ENCODE results near the gene TNXB.
"Not testable (repeated sequence)": the region's sequence is repeated elsewhere in the genome, so short reads cannot be mapped to it uniquely, and the experiment has no call there.

TNXB gene

DNA sequence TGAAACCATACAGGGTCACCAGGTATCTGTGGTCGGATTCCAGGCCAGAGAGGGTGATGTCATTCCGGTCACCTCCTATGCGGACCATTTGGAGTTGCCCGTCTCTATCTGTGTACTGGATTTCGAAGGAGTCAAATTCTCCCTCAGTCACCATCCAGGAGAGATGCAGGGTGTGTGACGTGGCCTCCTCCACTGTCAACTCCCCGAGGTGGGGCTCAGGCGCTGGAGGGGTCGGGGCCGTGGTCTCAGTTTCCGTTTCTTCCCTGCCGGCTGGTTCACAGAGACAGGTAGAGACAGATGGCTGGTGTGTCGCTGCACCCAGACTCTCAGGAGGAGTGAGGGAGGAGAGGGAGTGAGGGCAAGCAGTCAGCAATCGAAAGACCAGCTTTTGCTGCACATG, 40.3 kb downstream of the TNXB start:
- in situ Hi-C loops (cut with HindIII; ENCODE audit: low sequenced_read_pairs): no loop called here

DNA sequence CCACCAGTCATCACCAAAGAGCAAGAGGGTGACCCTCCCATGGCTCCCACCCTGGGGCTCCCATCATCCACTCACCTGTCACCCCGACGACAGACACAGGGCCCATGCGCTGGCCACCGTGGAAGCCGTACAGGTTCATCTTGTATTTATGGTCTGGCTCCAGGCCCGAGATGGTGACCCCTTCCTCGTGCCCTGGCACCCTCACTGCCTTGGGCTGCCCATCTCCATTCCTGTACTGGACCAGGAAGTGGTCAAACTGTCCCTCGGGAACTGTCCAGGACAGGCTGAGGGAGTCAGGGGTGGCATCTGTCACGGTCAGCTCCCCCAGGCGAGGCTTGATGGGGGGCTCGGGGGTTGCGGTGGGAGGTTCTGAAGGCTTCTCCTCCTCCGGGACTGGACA, 40.8 kb downstream of the TNXB start:
- in situ Hi-C loops (cut with HindIII; ENCODE audit: low sequenced_read_pairs): not testable (repeated sequence)

DNA sequence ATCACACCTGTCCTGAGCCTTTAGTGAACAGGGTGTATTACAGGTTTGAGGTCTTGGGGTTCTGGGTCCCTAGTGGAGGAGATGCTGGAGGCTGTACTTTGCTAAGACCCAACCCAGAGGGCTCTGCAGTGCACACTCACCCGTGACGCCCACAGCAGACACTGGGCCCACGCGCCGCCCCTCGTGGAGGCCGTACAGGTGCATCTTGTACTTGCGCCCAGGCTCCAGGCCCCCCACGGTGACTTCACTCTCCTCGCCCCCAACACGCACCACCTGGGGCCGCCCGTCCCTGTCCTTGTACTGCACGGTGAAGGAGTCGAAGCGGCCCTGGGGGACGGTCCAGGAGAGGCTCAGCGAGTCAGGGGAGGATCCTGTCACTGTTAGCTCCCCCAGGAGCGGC, 41.6 kb downstream of the TNXB start:
- in situ Hi-C loops (cut with HindIII; ENCODE audit: low sequenced_read_pairs): not testable (repeated sequence)

DNA sequence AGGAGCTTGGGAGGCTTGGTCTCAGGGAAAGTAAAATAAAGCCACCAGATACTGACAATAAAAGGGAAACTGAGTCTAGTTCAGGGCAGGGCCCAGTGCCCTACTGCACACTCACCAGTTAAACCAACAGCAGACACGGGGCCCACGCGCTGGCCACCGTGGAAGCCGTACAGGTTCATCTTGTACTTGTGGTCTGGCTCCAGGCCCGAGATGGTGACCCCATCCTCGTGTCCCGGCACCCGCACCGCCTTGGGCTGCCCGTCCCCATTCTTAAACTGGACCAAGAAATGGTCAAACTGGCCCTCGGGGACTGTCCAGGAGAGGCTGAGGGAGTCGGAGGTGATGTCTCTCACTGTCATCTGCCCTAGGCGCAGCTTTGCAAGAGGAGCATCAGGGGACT, 44.4 kb downstream of the TNXB start:
- in situ Hi-C loops (cut with HindIII; ENCODE audit: low sequenced_read_pairs): no loop called here

DNA sequence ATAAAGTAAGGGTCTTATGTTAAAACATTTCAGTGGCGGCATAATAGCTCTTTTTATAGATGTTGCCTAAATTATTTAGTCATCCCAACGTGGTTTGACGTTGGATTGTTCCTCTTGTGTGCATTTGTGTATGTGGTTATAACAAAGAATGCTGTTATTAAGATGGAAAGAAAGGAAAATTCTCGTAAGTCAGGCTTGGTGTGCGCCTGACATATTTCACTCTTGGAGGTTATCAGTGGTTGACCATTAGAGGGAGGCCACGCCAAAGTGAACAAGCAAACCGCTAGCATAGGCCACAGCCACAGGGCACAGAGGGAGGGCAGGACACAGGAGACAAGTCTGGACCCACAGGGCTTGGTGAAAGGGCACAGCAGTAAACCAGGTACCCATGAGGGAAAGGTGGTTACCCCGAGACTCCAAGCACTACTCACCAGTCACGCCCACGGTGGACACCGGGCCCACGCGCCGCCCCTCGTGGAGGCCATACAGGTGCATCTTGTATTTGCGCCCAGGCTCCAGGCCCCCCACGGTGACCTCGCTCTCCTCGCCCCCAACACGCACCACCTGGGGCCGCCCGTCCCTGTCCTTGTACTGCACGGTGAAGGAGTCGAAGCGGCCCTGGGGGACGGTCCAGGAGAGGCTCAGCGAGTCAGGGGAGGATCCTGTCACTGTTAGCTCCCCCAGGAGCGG, 48.0 kb downstream of the TNXB start:
- in situ Hi-C loops (cut with HindIII; ENCODE audit: low sequenced_read_pairs): no loop called here

DNA sequence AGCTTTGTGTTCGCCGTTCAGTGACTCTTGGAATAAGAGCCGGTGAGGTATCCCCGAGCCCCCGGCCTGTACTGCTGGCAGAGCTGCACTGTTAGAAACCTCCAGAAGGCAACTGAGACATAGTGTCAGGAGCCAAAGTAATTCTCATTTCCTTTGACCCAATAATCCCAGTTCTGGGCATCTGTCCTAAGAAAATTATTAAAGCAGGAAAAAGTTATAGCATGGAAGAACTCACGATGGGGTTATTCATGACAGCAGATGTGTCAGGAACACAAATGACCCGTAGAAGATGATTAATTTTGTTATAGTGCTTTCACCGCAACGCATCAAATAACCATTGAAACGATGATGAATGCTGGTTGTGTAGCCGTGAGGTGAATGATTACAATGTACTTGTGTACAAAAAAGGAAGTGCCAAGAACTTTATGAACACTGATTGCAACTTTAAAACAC, 50.6 kb downstream of the TNXB start:
- in situ Hi-C loops (cut with HindIII; ENCODE audit: low sequenced_read_pairs): no loop called here

DNA sequence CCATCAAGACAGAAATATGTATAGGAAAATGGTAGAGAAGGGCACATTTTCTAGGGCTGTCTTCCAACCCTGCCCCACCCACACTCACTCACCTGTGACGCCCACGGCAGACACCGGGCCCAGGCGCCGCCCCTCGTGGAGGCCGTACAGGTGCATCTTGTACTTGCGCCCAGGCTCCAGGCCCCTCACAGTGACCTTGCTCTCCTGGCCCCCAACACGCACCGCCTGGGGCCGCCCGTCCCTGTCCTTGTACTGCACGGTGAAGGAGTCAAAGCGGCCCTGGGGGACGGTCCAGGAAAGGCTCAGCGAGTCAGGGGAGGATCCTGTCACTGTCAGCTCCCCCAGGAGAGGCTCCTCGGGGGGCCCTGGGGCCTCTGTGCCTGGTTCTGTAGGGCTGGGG, 51.2 kb downstream of the TNXB start:
- in situ Hi-C loops (cut with HindIII; ENCODE audit: low sequenced_read_pairs): no loop called here

DNA sequence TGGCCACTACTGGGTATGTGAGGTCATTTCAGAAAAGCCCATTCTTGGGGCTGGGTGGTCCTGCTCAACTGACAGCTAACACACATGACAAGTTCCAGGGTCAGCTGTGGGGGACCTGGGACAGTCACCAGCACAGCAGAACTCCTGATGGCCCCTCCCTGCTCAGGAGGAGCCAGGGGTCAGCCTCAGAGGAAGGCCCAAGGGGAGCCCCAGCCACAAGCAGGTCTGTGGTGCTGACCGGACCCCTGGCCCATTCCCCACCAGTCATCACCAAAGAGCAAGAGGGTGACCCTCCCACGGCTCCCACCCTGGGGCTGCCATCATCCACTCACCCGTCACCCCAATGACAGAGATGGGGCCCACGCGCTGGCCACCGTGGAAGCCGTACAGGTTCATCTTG, 52.9 kb downstream of the TNXB start:
- in situ Hi-C loops (cut with HindIII; ENCODE audit: low sequenced_read_pairs): no loop called here

DNA sequence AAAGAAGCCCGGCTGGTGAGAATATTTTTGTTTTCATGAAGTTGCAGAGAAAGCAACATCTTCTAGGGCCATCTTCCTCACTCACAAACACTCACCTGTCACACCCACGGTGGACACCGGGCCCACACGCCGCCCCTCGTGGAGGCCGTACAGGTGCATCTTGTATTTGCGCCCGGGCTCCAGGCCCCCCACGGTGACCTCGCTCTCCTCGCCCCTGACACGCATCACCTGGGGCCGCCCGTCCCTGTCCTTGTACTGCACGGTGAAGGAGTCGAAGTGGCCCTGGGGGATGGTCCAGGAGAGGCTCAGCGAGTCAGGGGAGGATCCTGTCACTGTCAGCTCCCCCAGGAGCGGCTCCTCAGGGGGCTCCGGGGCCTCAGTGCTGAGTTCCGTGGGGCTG, 53.4 kb downstream of the TNXB start:
- in situ Hi-C loops (cut with HindIII; ENCODE audit: low sequenced_read_pairs): not testable (repeated sequence)

DNA sequence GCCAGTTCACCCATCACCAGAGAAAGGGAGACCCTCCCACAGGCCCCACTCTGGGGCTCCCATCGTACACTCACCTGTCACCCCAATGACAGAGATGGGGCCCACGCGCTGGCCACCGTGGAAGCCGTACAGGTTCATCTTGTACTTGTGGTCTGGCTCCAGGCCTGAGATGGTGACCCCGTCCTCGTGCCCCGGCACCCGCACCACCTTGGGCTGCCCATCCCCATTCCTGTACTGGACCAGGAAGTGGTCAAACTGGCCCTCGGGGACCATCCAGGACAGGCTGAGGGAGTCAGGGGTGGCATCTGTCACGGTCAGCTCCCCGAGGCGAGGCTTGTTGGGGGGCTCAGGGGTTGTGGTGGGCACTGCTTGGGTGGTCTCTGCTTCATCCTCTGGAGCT, 55.8 kb downstream of the TNXB start:
- in situ Hi-C loops (cut with HindIII; ENCODE audit: low sequenced_read_pairs): not testable (repeated sequence)

DNA sequence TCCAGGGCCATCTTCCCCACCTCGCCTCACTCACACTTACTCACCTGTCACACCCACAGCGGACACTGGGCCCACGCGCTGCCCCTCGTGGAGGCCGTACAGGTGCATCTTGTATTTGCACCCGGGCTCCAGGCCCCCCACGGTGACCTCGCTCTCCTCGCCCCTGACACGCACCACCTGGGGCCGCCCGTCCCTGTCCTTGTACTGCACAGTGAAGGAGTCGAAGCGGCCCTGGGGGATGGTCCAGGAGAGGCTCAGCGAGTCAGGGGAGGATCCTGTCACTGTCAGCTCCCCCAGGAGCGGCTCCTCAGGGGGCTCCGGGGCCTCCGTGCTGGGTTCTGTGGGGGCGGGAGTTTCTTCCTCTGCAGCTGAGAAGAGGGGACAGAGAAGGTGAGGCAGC, 56.5 kb downstream of the TNXB start:
- in situ Hi-C loops (cut with HindIII; ENCODE audit: low sequenced_read_pairs): not testable (repeated sequence)

DNA sequence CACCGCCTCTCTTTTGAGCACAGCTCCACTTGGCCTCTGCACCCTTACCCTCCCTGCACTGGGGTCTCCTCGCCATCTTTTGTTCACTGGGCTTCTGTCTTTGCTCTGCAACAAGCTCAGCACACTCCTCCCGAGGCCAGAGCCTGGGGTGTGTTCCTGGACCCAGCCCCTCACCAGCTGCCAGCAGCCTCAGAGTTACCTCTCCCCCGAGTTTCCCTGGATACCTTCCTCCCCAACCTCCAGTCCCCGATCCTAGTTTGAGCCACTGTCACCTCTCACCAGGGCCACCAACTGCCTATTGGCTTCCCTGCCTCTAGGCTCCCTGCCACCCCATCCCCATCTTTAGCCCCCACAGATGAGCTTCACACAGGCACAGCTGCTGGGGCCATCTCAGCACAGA, 58.6 kb downstream of the TNXB start:
- in situ Hi-C loops (cut with HindIII; ENCODE audit: low sequenced_read_pairs): no loop called here

DNA sequence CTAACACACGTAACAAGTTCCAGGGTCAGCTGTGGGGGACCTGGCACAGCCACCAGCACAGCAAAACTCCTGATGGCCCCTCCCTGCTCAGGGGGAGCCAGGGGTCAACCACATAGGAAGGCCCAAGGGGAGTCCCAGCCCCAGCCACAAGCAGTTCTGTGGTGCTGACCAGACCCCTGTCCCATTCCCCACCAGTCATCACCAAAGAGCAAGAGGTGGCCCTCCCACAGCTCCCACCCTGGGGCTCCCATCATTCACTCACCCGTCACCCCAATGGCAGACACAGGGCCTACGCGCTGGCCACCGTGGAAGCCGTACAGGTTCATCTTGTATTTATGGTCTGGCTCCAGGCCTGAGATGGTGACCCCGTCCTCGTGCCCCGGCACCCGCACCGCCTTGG, 59.4 kb downstream of the TNXB start:
- in situ Hi-C loops (cut with HindIII; ENCODE audit: low sequenced_read_pairs): not testable (repeated sequence)

DNA sequence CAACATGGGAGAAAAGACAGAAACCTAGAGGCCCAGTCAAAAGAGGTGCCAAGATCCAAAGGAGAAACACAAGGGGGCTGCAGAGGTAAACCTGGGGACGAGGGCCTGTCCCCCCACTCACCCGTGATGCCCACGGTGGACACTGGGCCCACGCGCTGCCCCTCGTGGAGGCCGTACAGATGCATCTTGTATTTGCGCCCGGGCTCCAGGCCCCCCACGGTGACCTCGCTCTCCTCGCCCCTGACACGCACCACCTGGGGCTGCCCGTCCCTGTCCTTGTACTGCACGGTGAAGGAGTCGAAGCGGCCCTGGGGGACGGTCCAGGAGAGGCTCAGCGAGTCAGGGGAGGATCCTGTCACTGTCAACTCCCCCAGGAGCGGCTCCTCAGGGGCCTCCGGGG, 60.0 kb downstream of the TNXB start:
- in situ Hi-C loops (cut with HindIII; ENCODE audit: low sequenced_read_pairs): not testable (repeated sequence)

DNA sequence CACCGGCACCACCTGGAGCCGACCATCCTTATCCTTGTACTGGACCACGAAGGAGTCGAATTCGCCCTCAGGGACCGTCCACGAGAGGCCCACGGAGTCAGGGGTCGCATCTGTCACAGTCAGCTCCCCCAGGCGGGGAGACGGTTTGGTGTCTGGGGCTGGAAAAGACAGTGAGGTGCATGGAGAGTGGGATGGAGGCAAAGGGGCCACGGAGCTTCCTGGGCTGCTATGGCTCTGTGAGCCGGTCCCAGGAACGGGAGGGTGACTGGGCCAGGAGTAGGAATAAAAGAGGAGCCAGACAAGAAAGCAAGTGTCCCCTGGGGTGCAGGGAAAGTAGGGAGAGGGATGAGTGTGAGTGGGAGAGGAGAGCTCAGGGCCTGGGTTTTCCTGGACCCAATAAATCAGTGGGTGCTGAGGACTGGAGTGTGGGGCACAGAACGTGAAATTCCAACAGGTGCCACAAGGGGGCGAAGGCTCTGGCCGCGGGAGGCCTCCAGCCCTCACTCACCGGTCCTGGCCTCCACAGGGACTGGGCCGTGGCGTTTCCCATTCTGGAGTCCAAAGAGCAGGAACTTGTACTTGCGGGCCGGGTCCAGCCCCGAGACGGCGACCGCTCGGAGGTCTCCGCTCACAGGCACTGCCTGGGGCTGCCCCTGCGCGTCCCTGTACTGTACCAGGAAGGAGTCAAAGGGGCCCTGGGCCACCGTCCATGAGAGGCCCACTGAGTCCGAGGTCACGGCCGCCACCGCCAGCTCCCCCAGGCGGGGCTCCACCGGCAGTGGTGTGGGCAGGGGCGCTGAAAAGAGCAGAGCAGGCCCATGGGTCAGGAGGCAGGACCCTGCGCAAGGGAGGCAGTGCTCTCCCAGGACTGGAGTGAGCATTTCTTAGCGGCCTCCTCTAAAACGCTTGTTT, 61.0 kb downstream of the TNXB start:
- in situ Hi-C loops (cut with HindIII; ENCODE audit: low sequenced_read_pairs): no loop called here

DNA sequence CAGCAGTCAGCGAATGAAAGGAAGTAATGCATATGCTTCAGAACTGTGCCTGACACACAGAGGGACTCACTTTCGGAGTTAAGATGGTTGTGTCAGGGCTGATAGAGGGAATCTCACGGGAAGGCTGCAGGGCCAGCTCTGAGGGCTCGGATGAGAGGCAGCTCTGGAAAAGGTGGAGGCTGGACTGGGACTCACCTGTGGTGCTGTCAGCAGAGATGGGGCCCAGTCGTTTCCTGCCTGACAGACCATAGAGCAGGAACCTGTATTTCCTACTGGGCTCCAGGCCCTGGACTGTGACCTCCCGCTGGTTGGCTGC, 61.6 kb downstream of the TNXB start:
- in situ Hi-C loops (cut with HindIII; ENCODE audit: low sequenced_read_pairs): no loop called here

DNA sequence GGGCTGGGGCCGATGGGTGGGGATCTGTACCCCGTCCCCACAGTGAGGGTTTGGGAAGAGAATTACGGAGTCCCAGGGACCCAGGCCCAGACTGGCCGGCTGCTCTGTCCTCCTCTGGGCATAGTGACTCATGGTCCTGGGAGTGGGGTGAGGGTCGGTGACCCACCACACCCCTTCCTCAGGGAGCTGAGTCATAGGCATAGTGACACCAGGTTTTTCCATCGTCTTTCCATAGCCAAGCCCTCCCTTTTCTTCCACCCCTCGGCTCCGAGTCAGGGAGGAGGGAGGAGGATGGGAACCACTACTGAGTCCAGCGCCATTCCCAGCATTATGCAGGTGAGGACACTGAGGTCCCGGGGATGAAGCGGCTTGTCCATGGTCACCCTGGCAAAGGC, 62.1 kb downstream of the TNXB start:
- in situ Hi-C loops (cut with HindIII; ENCODE audit: low sequenced_read_pairs): no loop called here

DNA sequence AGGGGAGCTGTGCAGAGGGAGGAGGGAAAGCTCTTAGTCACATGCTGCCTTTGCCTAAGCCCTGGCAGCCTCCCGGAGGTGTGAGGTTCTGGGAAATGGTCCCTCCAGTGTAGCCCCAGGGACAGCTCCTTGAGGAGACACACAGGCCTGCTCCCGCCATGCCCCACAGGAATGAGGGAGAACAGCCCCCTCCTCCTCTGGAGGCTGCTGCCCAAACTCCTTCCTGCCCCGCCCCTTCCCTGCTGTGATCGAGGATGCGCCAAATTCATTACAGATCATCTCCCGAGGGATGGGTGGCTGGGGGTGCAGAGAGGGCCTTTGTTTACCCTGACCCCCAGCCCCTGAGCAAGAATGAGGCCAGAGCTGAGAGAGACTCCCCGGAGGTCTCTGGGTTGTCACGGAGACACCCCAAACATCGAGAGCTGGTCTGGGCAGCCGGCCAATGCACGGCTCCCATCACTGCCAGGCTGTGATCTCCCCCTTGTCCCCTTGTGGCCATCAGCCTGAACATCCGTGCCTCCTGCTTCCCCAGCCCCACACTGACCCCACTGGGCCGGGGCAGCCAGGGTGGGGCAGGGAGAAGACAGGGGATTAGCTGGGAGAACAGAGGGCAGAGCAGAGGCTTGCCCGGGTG, 62.6 kb downstream of the TNXB start:
- in situ Hi-C loops (cut with HindIII; ENCODE audit: low sequenced_read_pairs): no loop called here

DNA sequence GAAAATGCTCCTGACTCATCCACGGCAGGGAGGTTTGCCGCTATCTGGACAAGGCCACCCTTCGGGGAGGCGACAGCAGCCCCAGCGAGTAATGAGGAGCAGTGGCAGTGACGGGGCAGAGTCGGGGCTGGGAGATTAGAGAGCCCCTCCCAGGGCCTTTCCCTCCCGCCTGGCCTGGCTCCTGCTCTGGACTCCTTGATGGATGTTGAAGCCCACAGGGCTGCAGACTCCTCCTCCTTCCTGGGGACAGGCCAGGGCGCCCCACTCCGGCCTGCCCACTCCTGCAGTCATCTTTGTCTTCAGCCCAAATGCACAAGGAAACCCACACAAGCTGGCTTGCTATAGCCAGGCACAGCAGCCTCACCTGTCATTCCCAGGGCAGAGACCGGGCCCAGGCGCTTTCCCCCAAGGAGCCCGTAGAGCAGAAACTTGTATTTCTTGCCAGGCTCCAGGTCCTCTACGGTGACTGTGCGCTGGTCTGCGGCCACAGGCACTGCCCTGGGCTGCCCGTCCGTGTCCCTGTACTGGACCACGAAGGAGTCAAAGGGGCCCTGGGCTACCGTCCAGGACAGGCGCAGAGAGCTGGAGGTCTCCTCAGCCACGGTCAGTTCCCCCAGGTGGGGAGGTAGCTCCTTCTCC, 63.2 kb downstream of the TNXB start:
- in situ Hi-C loops (cut with HindIII; ENCODE audit: low sequenced_read_pairs): no loop called here

DNA sequence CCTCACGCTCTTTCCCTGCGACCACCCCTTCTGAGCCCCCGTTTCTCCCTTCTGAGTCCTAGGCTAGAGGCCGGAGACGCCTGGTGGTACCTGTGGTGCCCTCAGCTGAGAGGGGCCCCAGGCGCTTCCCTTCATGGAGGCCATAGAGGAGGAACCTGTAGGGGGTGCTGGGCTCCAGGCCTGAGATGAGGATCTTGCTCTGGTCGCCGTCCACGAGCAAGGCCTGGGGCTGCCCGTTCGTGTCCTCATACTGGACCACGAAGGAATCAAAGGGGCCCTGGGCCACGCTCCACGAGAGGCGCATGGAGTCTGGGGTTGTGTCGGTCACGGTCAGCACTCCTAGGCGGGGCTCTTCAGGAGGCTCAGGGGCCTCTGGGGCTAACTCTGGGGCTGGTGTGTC, 64.2 kb downstream of the TNXB start:
- in situ Hi-C loops (cut with HindIII; ENCODE audit: low sequenced_read_pairs): not testable (repeated sequence)

DNA sequence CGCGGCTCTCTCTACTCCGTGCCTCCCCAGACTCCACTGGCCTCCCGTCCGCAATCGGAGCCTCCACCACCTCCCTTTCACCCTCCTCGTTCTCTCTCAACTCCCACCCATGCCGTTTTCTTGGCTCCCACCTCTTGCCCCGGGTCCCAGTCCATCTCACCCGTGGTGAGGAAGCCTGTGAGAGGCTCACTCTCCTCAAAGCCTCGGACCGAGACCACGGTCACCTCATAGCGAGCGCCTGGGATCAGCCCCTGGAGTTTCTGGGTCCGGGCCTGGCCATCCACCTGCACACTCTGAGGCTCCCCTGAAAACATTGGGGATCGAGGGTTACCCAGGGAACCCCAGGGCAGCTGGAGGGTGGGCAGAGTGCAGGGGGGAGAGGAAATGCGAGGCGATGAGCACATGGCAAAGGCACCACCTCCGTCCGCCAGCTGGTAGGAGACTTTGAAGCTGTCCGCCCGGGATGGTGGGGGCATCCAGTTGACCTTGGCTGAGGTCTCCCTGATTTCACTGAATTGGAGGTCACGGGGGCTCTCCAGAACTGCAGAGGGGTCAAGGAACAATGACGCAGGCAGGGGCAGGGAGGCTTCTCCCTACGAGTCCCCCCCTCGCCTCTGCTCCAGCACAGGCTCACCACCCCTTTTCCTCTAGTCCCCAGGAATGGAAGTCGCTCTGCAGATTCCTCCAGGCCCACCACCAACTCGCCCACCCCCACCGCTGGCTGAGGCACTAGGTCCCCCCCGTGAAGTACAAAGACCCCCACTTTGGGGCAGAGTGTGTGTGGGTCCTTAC, 65.4 kb downstream of the TNXB start:
- in situ Hi-C loops (cut with HindIII; ENCODE audit: low sequenced_read_pairs): not testable (repeated sequence)
